ENCODE results near the gene SERPINE3.

DNA sequence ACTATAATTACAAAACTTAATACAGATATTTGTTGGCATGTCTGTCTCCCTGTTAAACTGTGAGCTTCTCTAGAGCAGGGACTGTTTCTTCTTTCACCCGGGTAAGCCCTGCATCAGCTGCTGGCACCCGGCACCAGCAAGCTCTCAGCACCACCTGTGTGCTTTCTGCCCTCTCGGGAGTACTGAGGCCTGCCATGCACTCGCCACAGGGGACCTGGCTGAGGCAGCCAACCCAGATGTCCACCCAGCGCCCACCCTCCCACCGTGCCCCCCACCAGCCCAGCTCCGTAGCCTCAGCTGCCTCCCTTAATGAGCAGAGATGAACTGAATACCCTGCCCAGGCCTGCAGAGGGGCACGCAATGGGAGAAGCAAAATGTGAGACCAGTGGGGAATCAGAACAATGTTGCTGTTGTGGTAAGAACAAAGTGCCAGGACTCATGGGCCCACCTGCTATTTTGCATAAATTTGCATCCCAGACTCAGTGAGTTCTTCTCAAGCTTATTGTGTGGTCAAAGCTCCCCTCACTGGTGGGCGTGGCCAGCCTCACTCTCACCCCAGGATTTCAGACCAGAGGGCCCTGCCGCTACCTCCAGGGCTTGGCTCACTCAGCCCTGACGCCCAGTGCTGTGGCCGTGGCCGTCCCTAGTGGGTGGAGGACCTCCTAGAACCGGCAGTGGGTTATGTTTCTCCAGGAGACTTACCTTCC lies 14.6 kb upstream of the SERPINE3 start:
- no peak for TF ChIP-seq EZH2 (IDR thresholded peaks at IDR 0.05)
- no peak for TF ChIP-seq POLR2AphosphoS5 (IDR thresholded peaks at IDR 0.05; ENCODE audit: borderline replicate concordance, low read depth, low read length)

All from SK-N-MC (cell line).